Ectodermal cell (in vitro differentiated cells): ENCODE measurements around the gene STRN.
"Not testable (repeated sequence)": the region's sequence is repeated elsewhere in the genome, so short reads cannot be mapped to it uniquely, and the experiment has no call there.

ENCODE experiments used
- H3K27ac ChIP-seq: 2 replicates; pipeline ENCODE4 v1.7.0; 2013; ENCODE audit warnings: mild to moderate bottlenecking, low read depth, low read length; ENCODE audit not compliant: insufficient read depth, poor library complexity, severe bottlenecking
- H3K27me3 ChIP-seq: 2 replicates; pipeline ENCODE4 v1.7.0; 2013; ENCODE audit warnings: mild to moderate bottlenecking, low read length; ENCODE audit not compliant: insufficient read depth, control insufficient read depth, poor library complexity, severe bottlenecking
- H3K36me3 ChIP-seq: one replicate; pipeline ENCODE4 v1.7.0; 2013; ENCODE audit warnings: low read length; ENCODE audit not compliant: control insufficient read depth, insufficient read depth
- H3K4me1 ChIP-seq: one replicate; pipeline ENCODE4 v1.7.0; 2013; ENCODE audit warnings: low read length; ENCODE audit not compliant: control insufficient read depth, insufficient read depth
- H3K4me3 ChIP-seq: 2 replicates; pipeline ENCODE4 v1.7.0; 2013; ENCODE audit warnings: low read depth, low read length, control low read depth; ENCODE audit not compliant: insufficient read depth
- H3K9me3 ChIP-seq: 2 replicates; pipeline ENCODE4 v1.7.0; 2013; ENCODE audit warnings: mild to moderate bottlenecking, low read length, moderate library complexity; ENCODE audit not compliant: control insufficient read depth
- WGBS, 2 experiments: methylation state at CpG; one replicate each; pipeline ENCODE4 v1.1.7; 2013; ENCODE audit warnings: missing lambda C conversion rate in 2 of 2; 5-methylcytosine and 5-hydroxymethylcytosine counted together

The STRN gene

GRCh38 chr2:36854241-36854640 lies 112.1 kb downstream of the STRN start:
- H3K4me1 ChIP-seq, result no peaks in the 10 kb centered on the region
- H3K36me3 ChIP-seq, result peaks cover 6% of the 10 kb centered on the region
- H3K4me3 ChIP-seq, result no peak overlapping the region
- no peaks in the 10 kb centered on the region for H3K27me3 ChIP-seq
- H3K9me3 ChIP-seq, result no peaks in the 10 kb centered on the region
- H3K27ac ChIP-seq, result no peak overlapping the region
- 94 to 100% methylated on average over 2 of the region's 2 CpGs for WGBS, 2 experiments

DNA sequence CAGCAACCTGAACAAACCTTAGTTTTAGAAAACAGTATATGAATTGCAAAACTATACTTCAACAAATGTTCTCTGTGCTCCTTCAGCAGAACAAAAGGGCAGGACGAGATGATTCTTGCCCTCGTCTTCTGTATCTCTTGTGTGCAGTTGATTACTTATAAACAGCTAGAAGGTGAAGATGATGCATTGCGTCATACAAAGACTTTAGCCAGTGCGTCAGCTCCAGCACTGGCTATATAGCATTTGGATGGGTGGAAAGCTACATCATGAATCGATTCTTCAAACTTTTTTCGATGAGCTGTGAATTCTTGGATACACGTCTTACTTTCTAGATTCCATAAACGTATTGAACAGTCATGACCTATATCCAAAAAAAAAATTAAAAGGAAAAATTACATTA lies 117.1 kb downstream of the STRN start:
- whole genome bisulfite sequencing, 2 experiments, result 94% methylated on average over 6 to 8 of the region's 8 CpGs
- no peaks in the 10 kb centered on the region for H3K27me3 ChIP-seq
- no peaks in the 10 kb centered on the region for H3K4me1 ChIP-seq
- no peak overlapping the region for H3K27ac ChIP-seq
- no peaks in the 10 kb centered on the region for H3K9me3 ChIP-seq
- no peak overlapping the region for H3K4me3 ChIP-seq
- H3K36me3 ChIP-seq, result peaks cover 5% of the 10 kb centered on the region

- no peaks in the 10 kb centered on the region for H3K27me3 ChIP-seq
- no peak overlapping the region for H3K27ac ChIP-seq
- no peak overlapping the region for H3K4me3 ChIP-seq
- no peaks in the 10 kb centered on the region for H3K9me3 ChIP-seq
- H3K4me1 ChIP-seq, result peaks cover 5% of the 10 kb centered on the region
- peaks cover 2% of the 10 kb centered on the region for H3K36me3 ChIP-seq
Observed at GRCh38 chr2:36843838-36844237, 122.5 kb downstream of the STRN start.

DNA sequence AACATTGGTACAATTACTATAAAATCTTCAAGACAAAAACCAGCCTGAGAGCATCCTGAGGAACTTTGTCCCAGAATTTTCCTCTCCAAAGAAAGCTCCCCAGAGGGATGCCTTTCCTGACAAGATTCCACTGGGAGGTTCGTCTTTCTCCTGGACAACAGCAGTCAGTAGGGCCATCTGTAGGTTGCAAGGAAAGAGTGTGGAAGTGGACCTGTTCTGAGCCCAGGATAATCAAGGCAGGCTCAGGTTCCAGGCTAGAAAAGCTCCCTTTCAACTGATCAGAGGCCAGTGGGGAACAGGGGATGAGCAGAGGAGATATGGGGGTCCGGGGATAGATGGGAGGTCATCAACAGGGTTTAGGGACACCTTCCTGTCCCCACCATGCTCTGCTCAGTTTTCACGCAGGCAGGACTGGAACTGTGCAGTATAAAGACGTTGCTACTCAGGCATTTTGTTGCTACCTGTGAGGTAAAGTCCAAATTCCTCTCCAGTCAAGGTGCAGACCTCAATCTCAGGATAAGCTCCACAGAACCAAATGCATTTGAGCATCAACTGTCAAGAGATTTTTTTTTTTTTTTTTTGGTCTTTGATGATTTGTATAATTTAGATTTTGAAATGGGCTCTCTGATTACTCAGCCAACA lies 126.2 kb downstream of the STRN start:
- WGBS, 2 experiments, result 78 to 81% methylated on average over 4 of the region's 4 CpGs
- Histone ChIP-seq H3K9me3 (no peaks in the 10 kb centered on the region), H3K4me3 (no peak overlapping the region), H3K4me1 (peaks cover 5% of the 10 kb centered on the region), H3K36me3 (no peaks in the 10 kb centered on the region), H3K27me3 (no peaks in the 10 kb centered on the region), H3K27ac (no peak overlapping the region)

GRCh38 chr2:36834731-36835524 lies 131.4 kb downstream of the STRN start:
- Histone ChIP-seq H3K27me3 (no peaks in the 10 kb centered on the region), H3K9me3 (no peaks in the 10 kb centered on the region), H3K36me3 (no peaks in the 10 kb centered on the region), H3K4me1 (peaks cover 3% of the 10 kb centered on the region), H3K27ac (no peak overlapping the region), H3K4me3 (no peak overlapping the region)
- 30 to 31% methylated on average over 2 to 5 of the region's 5 CpGs for WGBS, 2 experiments

DNA sequence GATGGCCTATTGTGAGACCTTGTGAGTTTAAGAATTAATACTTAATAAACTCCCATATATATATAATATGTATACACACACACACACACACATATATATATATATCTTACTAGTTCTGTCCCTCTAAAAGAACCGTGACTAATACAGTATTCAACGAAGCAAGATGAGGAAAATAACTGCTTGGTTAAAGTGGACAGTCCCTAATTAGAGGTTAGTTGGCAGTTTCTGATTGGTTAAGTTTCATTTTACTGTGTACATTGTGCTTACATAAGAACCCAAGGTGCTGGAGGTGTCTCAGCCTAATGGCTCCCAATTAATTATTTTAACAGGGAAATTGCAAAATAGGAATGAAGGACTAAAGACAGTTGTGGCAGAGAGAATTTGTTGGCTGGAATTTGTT lies 132.1 kb downstream of the STRN start:
- no peaks in the 10 kb centered on the region for H3K4me1 ChIP-seq
- 91 to 96% methylated on average over 2 of the region's 2 CpGs for WGBS, 2 experiments
- no peaks in the 10 kb centered on the region for H3K36me3 ChIP-seq
- no peak overlapping the region for H3K27ac ChIP-seq
- no peaks in the 10 kb centered on the region for H3K9me3 ChIP-seq
- H3K4me3 ChIP-seq, result no peak overlapping the region
- no peaks in the 10 kb centered on the region for H3K27me3 ChIP-seq

DNA sequence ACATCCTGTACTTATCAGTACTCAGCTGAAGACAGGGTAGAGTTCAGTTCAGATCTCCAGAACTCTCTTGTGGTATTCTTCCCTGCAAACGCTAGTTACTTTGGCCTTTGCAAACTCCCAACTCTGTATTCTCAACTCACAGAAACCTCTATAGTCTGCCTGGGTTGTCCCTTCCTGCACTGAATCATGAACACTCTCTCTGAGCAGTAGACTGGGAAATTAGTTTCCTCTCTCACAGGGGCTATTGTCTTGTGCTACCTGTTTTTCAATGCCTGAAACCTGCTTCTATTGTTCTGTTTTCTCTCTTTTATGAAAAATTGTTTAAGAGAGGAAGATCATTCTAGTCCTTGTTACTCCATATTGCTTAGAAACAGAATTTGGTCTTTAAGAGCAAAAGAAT lies 135.2 kb downstream of the STRN start:
- Histone ChIP-seq H3K27ac (no peak overlapping the region), H3K4me1 (no peaks in the 10 kb centered on the region), H3K4me3 (no peak overlapping the region), H3K36me3 (no peaks in the 10 kb centered on the region), H3K27me3 (no peaks in the 10 kb centered on the region), H3K9me3 (no peaks in the 10 kb centered on the region)
- 87 to 89% methylated on average over 1 of the region's 1 CpG for WGBS, 2 experiments

GRCh38 chr2:36824683-36825082 lies 141.7 kb downstream of the STRN start:
- H3K27me3 ChIP-seq, H3K27ac ChIP-seq, H3K4me3 ChIP-seq, H3K9me3 ChIP-seq, H3K36me3 ChIP-seq, H3K4me1 ChIP-seq: not testable (repeated sequence)
- 76 to 79% methylated on average over 2 of the region's 2 CpGs for WGBS, 2 experiments

GRCh38 chr2:36824273-36824672 lies 142.1 kb downstream of the STRN start:
- Histone ChIP-seq H3K9me3 (no peaks in the 10 kb centered on the region), H3K4me3 (no peak overlapping the region), H3K36me3 (no peaks in the 10 kb centered on the region), H3K27me3 (no peaks in the 10 kb centered on the region), H3K27ac (no peak overlapping the region), H3K4me1 (peaks cover 8% of the 10 kb centered on the region)
- WGBS, 2 experiments, result 60 to 62% methylated on average over 7 of the region's 7 CpGs

DNA sequence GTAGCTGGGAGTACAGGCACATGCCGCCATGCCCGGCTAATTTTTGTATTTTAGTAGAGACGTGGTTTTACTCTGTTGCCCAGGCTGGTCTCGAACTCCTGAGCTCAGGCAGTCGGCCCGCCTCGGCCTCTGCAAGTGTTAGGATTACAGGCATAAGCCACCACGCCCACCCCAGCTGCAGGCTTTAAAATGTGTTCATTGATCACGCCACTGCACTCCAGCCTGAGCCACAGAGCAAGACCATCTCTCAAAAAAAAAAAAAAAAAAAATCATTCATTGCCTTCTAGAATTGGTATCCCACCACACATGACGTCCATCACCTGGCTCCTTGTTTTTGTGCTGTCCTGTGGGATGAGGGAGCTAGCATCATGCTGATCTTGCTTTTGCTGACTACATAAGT lies 142.5 kb downstream of the STRN start:
- Histone ChIP-seq H3K36me3 (no peaks in the 10 kb centered on the region), H3K4me3 (no peak overlapping the region), H3K27ac (no peak overlapping the region), H3K9me3 (no peaks in the 10 kb centered on the region), H3K4me1 (peaks cover 8% of the 10 kb centered on the region), H3K27me3 (no peaks in the 10 kb centered on the region)
- 83 to 86% methylated on average over 10 of the region's 10 CpGs for WGBS, 2 experiments
